Activated CD4-positive, alpha-beta T cell treated with anti-CD3 and anti-CD28 coated beads for 36 hours (primary cell): Measurements from ENCODE around the gene PLEKHG5. TPM values are rescaled to one million over a fixed set of nuclear protein-coding genes. Genes with fewer than 3 reads are reported as not detected.

Experiments
- ATAC-seq: fragments of 200-7000 bp; cut with Tn5 transposase; one replicate; pipeline ENCODE4 v1.10.0; 2021; ENCODE audit warnings: mild to moderate bottlenecking, moderate library complexity
- CTCF ChIA-PET: fragments of 350-600 bp; sonication (Branson Sonifier 250); formaldehyde crosslinking; loops from one replicate; lab custom pipeline; 2021; ENCODE audit warnings: antibody characterized with exemption; lab: Charles Lee
- POLR2A ChIA-PET: fragments of 350-600 bp; sonication (Branson Sonifier 250); formaldehyde crosslinking; loops from one replicate; lab custom pipeline; 2021; ENCODE audit warnings: antibody characterized with exemption, inconsistent platforms; lab: Charles Lee
- DNase-seq: peaks from one replicate; pipeline ENCODE4 v3.0.0-alpha.2; 2020
- H3K27ac Mint-ChIP-seq: one replicate; pipeline ENCODE4 v1.8.0; 2021; ENCODE audit warnings: mixed read lengths
- H3K27me3 Mint-ChIP-seq: one replicate; pipeline ENCODE4 v1.8.0; 2021; ENCODE audit warnings: mixed read lengths
- H3K36me3 Mint-ChIP-seq: one replicate; pipeline ENCODE4 v1.8.0; 2021; ENCODE audit warnings: low read depth, mixed read lengths
- H3K4me1 Mint-ChIP-seq: one replicate; pipeline ENCODE4 v1.8.0; 2021; ENCODE audit warnings: mixed read lengths
- H3K4me3 Mint-ChIP-seq: one replicate; pipeline ENCODE4 v1.8.0; 2021; ENCODE audit warnings: mild to moderate bottlenecking, moderate library complexity, mixed read lengths
- H3K9me3 Mint-ChIP-seq: one replicate; pipeline ENCODE4 v1.8.0; 2021; ENCODE audit warnings: low read depth, mixed read lengths
- intact Hi-C, 2 experiments: fragments of 100-400 bp; cut with DNase I in 1 of 2; cut with micrococcal nuclease in 1 of 2; formaldehyde crosslinking; loops; one replicate each; pipeline versions ENCODE4 v1.14.2 to v1.15.1; 2022 to 2024; cut with DNase I, micrococcal nuclease
- total RNA-seq, 2 experiments: library from RNA; stranded (reverse); gene quantifications; one replicate each; pipeline ENCODE4 v1.2.3, GENCODE V29; 2021

PLEKHG5 gene
- total RNA-seq, 2 experiments from 2014 or later, result 0.76 to 1.1 TPM

- POLR2A ChIA-PET, result no interaction called here
- ATAC-seq (peak; percentile 77), DNase-seq (peak; percentile 94)
- intact Hi-C loops, result loop anchor here (1.0 to 5.0 kb wide), 6 partner anchors 36 to 732 kb away; partner anchors contain the start of gene NOL9 (in 1 of the 2)
- H3K27ac Mint-ChIP-seq, result no peak overlapping the region
- H3K4me1 Mint-ChIP-seq, result peaks cover 13% of the 10 kb centered on the region
- H3K9me3 Mint-ChIP-seq, result no peaks in the 10 kb centered on the region
- CTCF ChIA-PET, result interaction anchor here (0.6 to 2.4 kb wide), 10 partner anchors 10 to 1001 kb away, joined by 3 to 10 read pairs (median 4); no protein-coding TSS in a partner anchor
- no peak overlapping the region for H3K4me3 Mint-ChIP-seq
- H3K36me3 Mint-ChIP-seq, result no peaks in the 10 kb centered on the region
- peaks cover 24% of the 10 kb centered on the region for H3K27me3 Mint-ChIP-seq
Observed at GRCh38 chr1:6486433-6487011, 4.9 kb downstream of the PLEKHG5 start.

GRCh38 chr1:6485168-6486101 lies 6.0 kb downstream of the PLEKHG5 start:
- H3K4me1 Mint-ChIP-seq, result peaks cover 7% of the 10 kb centered on the region
- H3K36me3 Mint-ChIP-seq, result no peaks in the 10 kb centered on the region
- no peaks in the 10 kb centered on the region for H3K9me3 Mint-ChIP-seq
- DNase-seq (no peak), ATAC-seq (no peak)
- ChIA-PET CTCF (interaction anchor here (0.6 to 2.4 kb wide), 12 partner anchors 9 to 163 kb away, joined by 3 to 10 read pairs (median 4); no protein-coding TSS in a partner anchor), POLR2A (no interaction called here)
- H3K27me3 Mint-ChIP-seq, result peaks cover 24% of the 10 kb centered on the region
- no peak overlapping the region for H3K4me3 Mint-ChIP-seq
- H3K27ac Mint-ChIP-seq, result no peak overlapping the region
- intact Hi-C loops, result loop anchor here (1.0 to 5.0 kb wide), 6 partner anchors 37 to 733 kb away; partner anchors contain the start of gene NOL9 (in 1 of the 2)

- intact Hi-C loops, result loop anchor here in 1 of 2 experiments (5.0 kb wide), 2 partner anchors 42 to 733 kb away; no protein-coding TSS in a partner anchor
- Mint-ChIP-seq H3K27me3 (peaks cover 24% of the 10 kb centered on the region), H3K9me3 (no peaks in the 10 kb centered on the region), H3K36me3 (no peaks in the 10 kb centered on the region), H3K27ac (no peak overlapping the region), H3K4me3 (no peak overlapping the region), H3K4me1 (peaks cover 7% of the 10 kb centered on the region)
- ATAC-seq, result no peak
- POLR2A ChIA-PET, result interaction anchor here (0.6 kb wide), 1 partner anchor 405 kb away, joined by 3 read pairs; no protein-coding TSS in a partner anchor
- CTCF ChIA-PET, result interaction anchor here (0.6 to 0.9 kb wide), 2 partner anchors 28 to 127 kb away, joined by 3 read pairs; no protein-coding TSS in a partner anchor
- no peak for DNase-seq
Observed at GRCh38 chr1:6484826-6485167, 6.7 kb downstream of the PLEKHG5 start.

DNA sequence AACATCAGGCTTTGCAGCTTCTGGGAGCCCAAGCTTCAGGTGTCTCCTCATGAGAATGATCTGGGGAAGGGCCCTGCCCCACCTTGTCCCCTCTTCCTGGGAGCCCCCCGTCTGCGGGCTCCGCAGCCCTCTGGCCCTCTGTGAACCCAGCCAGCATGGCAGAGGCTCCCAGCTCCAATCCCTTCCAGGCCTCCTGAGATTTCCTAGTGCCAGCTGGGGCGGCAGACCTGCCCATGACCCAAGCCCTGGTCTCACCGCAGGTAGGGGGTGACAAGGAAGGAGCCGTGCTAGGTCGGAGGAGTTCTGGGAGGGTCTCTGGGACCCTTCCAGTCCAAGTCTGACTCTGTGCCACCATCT lies 7.7 kb downstream of the PLEKHG5 start:
- ChIA-PET POLR2A (no interaction called here), CTCF (interaction anchor here (1.1 kb wide), 1 partner anchor 24 kb away, joined by 3 read pairs; no protein-coding TSS in a partner anchor)
- Mint-ChIP-seq H3K27ac (no peak overlapping the region), H3K4me1 (peaks cover 7% of the 10 kb centered on the region), H3K4me3 (no peak overlapping the region), H3K27me3 (peaks cover 24% of the 10 kb centered on the region), H3K36me3 (no peaks in the 10 kb centered on the region), H3K9me3 (no peaks in the 10 kb centered on the region)
- ATAC-seq, result no peak
- no peak for DNase-seq
- intact Hi-C loops, result no loop called here

GRCh38 chr1:6483017-6483760 lies 8.3 kb downstream of the PLEKHG5 start:
- Mint-ChIP-seq H3K9me3 (no peaks in the 10 kb centered on the region), H3K27ac (no peak overlapping the region), H3K27me3 (peaks cover 24% of the 10 kb centered on the region), H3K4me1 (peaks cover 7% of the 10 kb centered on the region), H3K36me3 (no peaks in the 10 kb centered on the region), H3K4me3 (no peak overlapping the region)
- ChIA-PET POLR2A (no interaction called here), CTCF (interaction anchor here (1.1 kb wide), 1 partner anchor 24 kb away, joined by 3 read pairs; no protein-coding TSS in a partner anchor)
- intact Hi-C loops, result no loop called here
- DNase-seq (no peak), ATAC-seq (no peak)

DNA sequence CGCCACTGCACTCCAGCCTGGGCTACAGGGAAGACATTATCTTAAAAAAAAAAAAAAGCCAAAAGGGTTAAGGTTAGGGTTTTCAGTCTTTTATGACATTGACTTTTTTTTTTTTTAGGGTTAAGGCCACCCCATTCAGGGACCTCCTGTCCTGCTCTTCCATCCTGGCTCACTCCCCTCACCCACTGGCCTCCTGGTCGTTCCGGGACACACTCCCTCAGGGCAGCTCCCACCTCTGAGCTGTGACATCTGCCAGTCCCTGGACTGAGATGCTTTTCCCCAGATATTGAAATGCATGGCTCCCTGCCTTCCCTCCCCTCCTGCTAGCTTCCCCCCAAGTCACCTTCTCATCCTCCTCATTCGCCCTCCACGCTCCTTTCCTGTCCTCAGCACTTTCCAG lies 9.6 kb downstream of the PLEKHG5 start:
- H3K27ac Mint-ChIP-seq, result no peak overlapping the region
- H3K4me1 Mint-ChIP-seq, result peaks cover 7% of the 10 kb centered on the region
- H3K27me3 Mint-ChIP-seq, result peaks cover 22% of the 10 kb centered on the region
- H3K4me3 Mint-ChIP-seq, result no peak overlapping the region
- ATAC-seq (no peak), DNase-seq (no peak)
- intact Hi-C loops, result no loop called here
- ChIA-PET POLR2A (no interaction called here), CTCF (interaction anchor here (0.7 to 2.1 kb wide), 3 partner anchors 11 to 134 kb away, joined by 3 to 5 read pairs (median 3); no protein-coding TSS in a partner anchor)
- no peaks in the 10 kb centered on the region for H3K36me3 Mint-ChIP-seq
- no peaks in the 10 kb centered on the region for H3K9me3 Mint-ChIP-seq

- peaks cover 2% of the 10 kb centered on the region for H3K4me1 Mint-ChIP-seq
- H3K36me3 Mint-ChIP-seq, result no peaks in the 10 kb centered on the region
- ATAC-seq (no peak), DNase-seq (no peak)
- no peak overlapping the region for H3K4me3 Mint-ChIP-seq
- H3K27me3 Mint-ChIP-seq, result peaks cover 2% of the 10 kb centered on the region
- no peak overlapping the region for H3K27ac Mint-ChIP-seq
- intact Hi-C loops, result loop anchor here in 1 of 2 experiments (5.0 kb wide), 1 partner anchor 130 kb away; no protein-coding TSS in a partner anchor
- ChIA-PET CTCF (interaction anchor here (0.7 to 2.2 kb wide), 7 partner anchors 9 to 340 kb away, joined by 3 to 10 read pairs (median 4); no protein-coding TSS in a partner anchor), POLR2A (no interaction called here)
- H3K9me3 Mint-ChIP-seq, result no peaks in the 10 kb centered on the region
Observed at GRCh38 chr1:6477039-6477820, 14.2 kb downstream of the PLEKHG5 start.

- Mint-ChIP-seq H3K36me3 (no peaks in the 10 kb centered on the region), H3K9me3 (no peaks in the 10 kb centered on the region), H3K27ac (no peak overlapping the region), H3K4me1 (peaks cover 2% of the 10 kb centered on the region), H3K4me3 (no peak overlapping the region), H3K27me3 (no peaks in the 10 kb centered on the region)
- POLR2A ChIA-PET, result no interaction called here
- intact Hi-C loops, result loop anchor here (1.0 to 5.0 kb wide), 2 partner anchors 12 to 129 kb away; no protein-coding TSS in a partner anchor
- no peak for DNase-seq
- CTCF ChIA-PET, result interaction anchor here (0.9 to 2.2 kb wide), 4 partner anchors 10 to 22 kb away, joined by 3 to 10 read pairs (median 4); no protein-coding TSS in a partner anchor
- ATAC-seq, result no peak
Observed at GRCh38 chr1:6476483-6476882, 15.0 kb downstream of the PLEKHG5 start.

- peak; percentile 84 for DNase-seq
- peaks cover 2% of the 10 kb centered on the region for H3K4me1 Mint-ChIP-seq
- ChIA-PET POLR2A (no interaction called here), CTCF (interaction anchor here (0.9 to 2.2 kb wide), 3 partner anchors 11 to 23 kb away, joined by 3 to 10 read pairs (median 3); no protein-coding TSS in a partner anchor)
- H3K9me3 Mint-ChIP-seq, result no peaks in the 10 kb centered on the region
- no peak overlapping the region for H3K4me3 Mint-ChIP-seq
- no peaks in the 10 kb centered on the region for H3K36me3 Mint-ChIP-seq
- no peak overlapping the region for H3K27ac Mint-ChIP-seq
- intact Hi-C loops, result loop anchor here (1.0 to 5.0 kb wide), 4 partner anchors 13 to 229 kb away; no protein-coding TSS in a partner anchor
- no peaks in the 10 kb centered on the region for H3K27me3 Mint-ChIP-seq
- peak; percentile 94 for ATAC-seq
Observed at GRCh38 chr1:6475381-6476133, 15.9 kb downstream of the PLEKHG5 start.
